Mammary epithelial cell (primary cell): Measurements from ENCODE around the gene IQCB1.

ENCODE experiments used
- EZH2 ChIP-seq: IDR thresholded peaks from 2 replicates; pipeline ENCODE4 v1.6.1; 2012; ENCODE audit warnings: low read length, inconsistent platforms, borderline replicate concordance
- TF ChIP-seq, protein P1 (sequence below), 2 donors: IDR thresholded peaks in 1 of 2; conservative IDR thresholded peaks in 1 of 2; 2 replicates each; pipeline ENCODE4 v1.5.1; 2011 to 2012; ENCODE audit warnings: inconsistent platforms in 2 of 2, low read length in 2 of 2, mild to moderate bottlenecking in 2 of 2, control low read depth in 1 of 2, low read depth in 1 of 2; ENCODE audit not compliant: insufficient read depth in 1 of 2; ENCODE audit errors: extremely low read depth in 1 of 2

DNA sequence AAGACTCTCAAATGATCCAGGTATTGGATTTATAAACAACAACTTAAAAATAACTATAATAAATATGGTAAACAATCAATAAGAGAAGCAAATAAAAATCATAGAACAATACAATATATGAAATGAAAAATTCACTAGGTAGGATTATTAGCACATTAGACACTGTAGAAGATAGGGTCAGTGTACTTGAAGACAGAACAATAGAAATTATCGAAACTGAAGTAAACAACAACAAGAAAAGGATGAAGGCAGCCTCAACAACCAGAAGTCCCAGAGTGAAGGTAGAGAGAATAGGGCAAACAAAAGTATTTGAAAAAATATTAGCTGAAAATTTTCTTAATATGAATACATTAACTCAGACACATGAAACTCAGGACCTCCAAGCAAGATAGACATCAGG is 11.9 kb downstream of the IQCB1 start:
- TF ChIP-seq, protein P1, sequence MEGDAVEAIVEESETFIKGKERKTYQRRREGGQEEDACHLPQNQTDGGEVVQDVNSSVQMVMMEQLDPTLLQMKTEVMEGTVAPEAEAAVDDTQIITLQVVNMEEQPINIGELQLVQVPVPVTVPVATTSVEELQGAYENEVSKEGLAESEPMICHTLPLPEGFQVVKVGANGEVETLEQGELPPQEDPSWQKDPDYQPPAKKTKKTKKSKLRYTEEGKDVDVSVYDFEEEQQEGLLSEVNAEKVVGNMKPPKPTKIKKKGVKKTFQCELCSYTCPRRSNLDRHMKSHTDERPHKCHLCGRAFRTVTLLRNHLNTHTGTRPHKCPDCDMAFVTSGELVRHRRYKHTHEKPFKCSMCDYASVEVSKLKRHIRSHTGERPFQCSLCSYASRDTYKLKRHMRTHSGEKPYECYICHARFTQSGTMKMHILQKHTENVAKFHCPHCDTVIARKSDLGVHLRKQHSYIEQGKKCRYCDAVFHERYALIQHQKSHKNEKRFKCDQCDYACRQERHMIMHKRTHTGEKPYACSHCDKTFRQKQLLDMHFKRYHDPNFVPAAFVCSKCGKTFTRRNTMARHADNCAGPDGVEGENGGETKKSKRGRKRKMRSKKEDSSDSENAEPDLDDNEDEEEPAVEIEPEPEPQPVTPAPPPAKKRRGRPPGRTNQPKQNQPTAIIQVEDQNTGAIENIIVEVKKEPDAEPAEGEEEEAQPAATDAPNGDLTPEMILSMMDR (conservative IDR thresholded peaks at IDR 0.05 in 1 of 2, IDR thresholded peaks at IDR 0.05 in 1 of 2; ENCODE audit: extremely low read depth in 1 of 2, insufficient read depth in 1 of 2, low read depth in 1 of 2, low read length in 2 of 2), result no peak
- TF ChIP-seq EZH2, result no peak
